Fibroblast of skin of right biceps (primary cell): Measurements from ENCODE around the gene HNRNPA1L2.
"Not testable (repeated sequence)": the region's sequence is repeated elsewhere in the genome, so short reads cannot be mapped to it uniquely, and the experiment has no call there.

Source experiments
- DNase-seq: peaks from one replicate; pipeline ENCODE4 v3.0.0-alpha.2; 2013

The HNRNPA1L2 gene

GRCh38 chr13:52650731-52651130 is 8.5 kb downstream of the HNRNPA1L2 start:
- DNase-seq = no peak

DNA sequence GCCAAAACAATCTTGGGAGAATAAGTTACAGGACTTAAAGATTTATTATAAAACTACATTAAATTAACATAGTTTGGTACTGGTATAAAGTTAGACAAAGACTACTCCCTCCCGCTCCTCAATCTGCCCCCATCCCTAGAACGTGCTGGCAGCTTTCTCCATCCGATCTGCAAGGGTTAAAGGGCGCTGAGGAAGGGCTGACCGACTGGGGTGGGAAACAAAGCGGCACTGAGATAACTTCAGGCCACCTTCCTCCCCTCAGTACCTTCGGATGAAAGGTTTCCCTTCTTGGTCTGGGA is 9.6 kb downstream of the HNRNPA1L2 start:
- no peak for DNase-seq

GRCh38 chr13:52652196-52652979 is 10.2 kb downstream of the HNRNPA1L2 start, which contains the start of gene SUGT1:
SUGT1 (plus strand) TSS chr13:52652836; CDS start chr13:52652921, 85 bp downstream.
- DNase-seq = peak; percentile 99

- DNase-seq = no peak
These were observed 10.7 kb downstream of the HNRNPA1L2 start for GRCh38 chr13:52652980-52653303.

GRCh38 chr13:52659340-52659739 is 17.1 kb downstream of the HNRNPA1L2 start:
- DNase-seq = no peak

GRCh38 chr13:52664272-52664671 is 22.0 kb downstream of the HNRNPA1L2 start:
- no peak for DNase-seq

- DNase-seq = peak; percentile 6
These were observed 23.1 kb downstream of the HNRNPA1L2 start for GRCh38 chr13:52665325-52665724.

DNA sequence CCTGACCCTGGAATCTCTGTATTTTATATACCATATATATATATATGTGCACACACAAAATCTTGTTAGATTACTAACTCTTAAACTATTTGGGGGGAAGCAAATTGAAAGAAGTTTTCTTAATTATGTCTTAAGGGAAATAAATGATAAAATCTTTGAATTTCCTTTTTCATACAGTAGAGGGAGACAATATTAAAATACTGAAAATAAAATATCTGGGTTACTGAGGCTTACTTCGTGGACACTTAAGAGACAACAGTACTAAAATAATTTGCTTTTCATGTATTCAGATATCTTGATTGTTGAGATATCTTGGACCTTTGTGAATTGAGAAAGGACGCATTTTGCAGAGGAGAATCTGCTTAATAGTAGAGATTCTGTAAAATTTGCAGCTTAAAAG is 27.4 kb downstream of the HNRNPA1L2 start:
- DNase-seq = no peak

GRCh38 chr13:52670726-52671125 is 28.5 kb downstream of the HNRNPA1L2 start:
- DNase-seq = no peak

- no peak for DNase-seq
These were observed 31.2 kb downstream of the HNRNPA1L2 start for GRCh38 chr13:52673465-52673864.

GRCh38 chr13:52677823-52678222 is 35.6 kb downstream of the HNRNPA1L2 start:
- DNase-seq = no peak

- not testable (repeated sequence) for DNase-seq
These were observed 43.6 kb downstream of the HNRNPA1L2 start for GRCh38 chr13:52685806-52686205.

- DNase-seq = peak; percentile 33
These were observed 44.1 kb downstream of the HNRNPA1L2 start for GRCh38 chr13:52686376-52686775.
